NCI-H2029 treated with DMSO at 0.1 percent for 48 hours (cell line): ENCODE measurements around the gene LAPTM4A.

ENCODE experiments used
- DNase-seq: peaks from one replicate; lab custom pipeline; 2025; lab: John Stamatoyannopoulos, UW

LAPTM4A gene

GRCh38 chr2:20076757-20077156 is 25.3 kb upstream of the LAPTM4A start:
- DNase-seq, result no peak

DNA sequence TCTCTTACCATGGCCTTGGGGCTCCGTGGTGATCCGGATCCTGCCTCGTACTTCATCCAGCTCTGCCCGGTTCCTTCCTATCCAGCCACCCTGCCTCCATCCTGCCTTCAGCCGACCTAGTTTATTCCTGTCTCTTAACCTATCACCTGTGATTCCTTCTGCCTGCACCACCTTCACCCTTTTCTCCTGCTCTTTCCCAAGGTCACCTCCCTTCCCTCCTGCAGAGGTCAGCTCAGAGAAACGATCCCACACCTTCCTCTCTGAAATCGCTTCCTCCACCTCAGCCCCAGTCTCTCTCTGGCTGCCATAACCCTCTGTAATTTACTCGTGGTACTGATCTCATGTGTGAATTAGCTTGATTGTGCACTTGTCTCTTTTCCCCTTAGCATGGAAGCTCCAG is 23.5 kb upstream of the LAPTM4A start:
- no peak for DNase-seq

DNA sequence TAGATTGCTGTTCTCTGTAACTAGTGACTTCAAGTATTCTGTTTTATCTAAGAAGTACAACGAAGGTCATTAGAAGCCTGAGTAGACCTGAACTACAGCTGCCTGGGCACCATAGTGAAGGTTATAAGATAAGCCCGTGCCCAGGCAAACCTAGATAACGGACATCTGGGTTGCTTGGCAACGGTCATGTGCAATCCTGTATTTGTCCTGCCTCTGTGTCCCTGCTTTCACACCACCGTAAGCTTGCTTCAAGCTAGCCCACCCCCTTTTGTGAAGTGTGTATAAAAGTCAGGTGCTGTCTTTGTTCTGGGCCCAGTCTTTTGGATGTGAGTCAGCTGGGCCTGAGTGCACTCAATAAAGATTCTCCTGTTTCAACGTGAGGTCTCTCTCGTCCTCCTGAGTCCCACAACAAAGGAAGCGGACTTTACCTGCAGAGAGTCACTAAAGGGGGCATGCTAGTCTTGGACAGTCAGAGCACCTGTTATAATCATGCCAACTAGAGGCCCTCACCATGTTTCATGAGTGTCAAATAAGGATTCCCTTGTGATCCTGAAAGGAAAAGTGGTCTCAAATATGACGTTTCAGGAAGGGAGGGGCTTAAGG is 22.7 kb upstream of the LAPTM4A start:
- peak; percentile 63 for DNase-seq

DNA sequence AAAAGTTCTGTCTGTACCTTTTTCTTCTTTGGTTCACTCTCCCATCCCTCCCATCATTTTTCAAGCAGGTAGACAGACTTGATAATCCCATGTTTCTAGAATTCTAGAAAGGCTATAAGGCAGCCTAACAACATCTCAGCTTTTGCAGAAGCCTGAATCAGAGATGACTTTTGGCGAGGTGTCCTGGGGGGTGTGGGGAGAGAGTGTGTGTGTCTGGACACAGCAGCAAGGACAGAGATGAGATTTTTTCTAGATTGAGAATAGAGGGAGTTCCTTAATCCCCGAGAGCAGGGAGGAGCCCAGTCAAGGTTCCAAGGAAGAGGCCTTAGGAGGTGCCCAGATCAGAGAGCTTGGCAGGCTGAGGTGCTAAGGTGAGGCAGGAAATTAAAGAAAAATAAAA is 22.0 kb upstream of the LAPTM4A start:
- no peak for DNase-seq

- DNase-seq, result no peak
Observed at GRCh38 chr2:20072436-20073158, 21.2 kb upstream of the LAPTM4A start.

DNA sequence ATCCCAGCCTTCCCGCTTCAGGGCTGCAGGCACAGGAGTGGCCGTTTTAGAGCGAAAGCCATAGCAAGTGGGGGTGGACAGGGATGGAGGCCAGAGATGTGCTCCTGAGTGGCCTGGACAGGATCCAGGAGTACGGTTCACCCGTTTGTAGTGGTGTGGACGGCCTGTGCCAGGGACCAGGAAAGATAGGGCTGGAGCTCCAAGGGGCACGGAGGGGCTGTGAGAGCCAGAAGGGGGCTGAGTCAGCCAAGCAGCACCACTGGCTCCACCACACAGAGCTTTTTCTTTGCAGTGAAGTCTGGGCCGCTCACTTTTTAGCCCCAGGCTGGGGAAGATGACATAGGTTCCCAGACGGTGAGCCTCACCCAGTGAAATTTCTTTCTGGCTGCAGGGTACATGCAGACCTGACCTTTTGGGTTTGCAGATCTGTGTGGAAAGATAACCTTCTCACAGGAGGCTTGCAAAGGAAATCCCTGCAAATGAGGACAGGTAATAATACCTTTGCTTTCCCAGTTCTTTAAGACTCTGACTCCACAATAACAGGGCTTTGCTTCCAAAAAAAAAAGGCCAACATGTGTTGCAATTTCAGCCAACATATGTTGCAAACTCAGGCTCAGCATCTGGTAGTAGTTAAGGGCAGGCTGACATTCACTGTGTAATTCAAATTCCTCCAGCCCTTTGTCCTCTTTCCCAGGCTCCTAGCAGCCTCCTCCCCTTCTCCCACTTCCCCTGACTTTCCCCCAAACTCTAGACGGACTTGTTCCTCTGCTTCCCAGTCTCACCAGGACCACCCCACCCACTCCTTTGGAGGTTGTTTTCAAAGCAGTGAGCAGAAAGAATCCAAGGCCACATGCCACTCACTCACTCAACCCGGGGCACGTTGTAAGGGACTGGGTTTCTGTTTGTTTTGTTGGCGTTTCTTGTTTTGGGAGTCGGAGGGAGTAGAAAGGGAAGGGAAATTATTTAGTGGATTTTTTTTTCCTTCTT is 20.3 kb upstream of the LAPTM4A start:
- DNase-seq, result no peak

DNA sequence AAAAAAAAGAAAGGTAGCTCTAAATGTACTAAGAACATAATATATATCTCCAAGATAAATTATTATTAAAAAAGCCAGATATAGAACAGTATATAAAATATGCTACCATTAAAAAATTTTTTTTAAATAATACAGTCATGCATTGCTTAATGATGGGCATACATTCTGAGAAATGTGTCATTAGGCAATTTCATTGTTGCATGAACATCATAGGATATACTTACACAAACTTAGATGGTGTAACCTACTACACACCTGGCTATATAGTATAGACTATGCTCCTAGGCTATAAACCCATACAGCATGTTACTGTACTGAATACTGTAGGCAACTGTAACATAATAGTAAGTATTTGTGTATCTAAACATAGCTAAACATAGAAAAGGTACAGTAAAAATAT is 18.3 kb upstream of the LAPTM4A start:
- no peak for DNase-seq

DNA sequence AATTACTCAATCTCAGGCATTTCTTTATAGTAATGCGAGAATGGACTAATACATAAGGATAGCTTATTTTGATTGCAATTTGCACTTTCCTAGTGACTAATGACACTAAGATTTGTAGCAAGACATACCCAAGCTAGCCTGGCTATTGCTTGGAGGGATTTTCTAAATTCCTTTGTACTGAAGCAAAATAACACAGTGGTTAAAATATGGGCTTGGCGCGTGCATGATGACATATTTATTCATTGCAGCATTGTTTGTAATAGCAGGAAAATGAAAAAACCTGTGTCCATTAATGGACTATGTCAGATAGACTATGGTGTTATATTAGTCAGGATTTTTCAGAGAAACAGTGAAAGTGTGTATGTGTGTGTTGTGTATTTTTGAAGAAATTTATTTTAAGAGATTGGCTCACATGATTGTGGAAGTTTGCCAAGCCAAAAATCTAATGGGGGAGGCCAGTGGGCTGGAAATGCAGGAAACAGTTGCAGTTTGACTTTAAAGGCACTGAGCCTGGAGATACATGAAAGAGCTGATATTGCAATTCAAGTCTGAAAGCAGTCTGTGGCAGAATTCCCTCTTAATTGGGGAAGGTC is 16.7 kb upstream of the LAPTM4A start:
- DNase-seq, result no peak

DNA sequence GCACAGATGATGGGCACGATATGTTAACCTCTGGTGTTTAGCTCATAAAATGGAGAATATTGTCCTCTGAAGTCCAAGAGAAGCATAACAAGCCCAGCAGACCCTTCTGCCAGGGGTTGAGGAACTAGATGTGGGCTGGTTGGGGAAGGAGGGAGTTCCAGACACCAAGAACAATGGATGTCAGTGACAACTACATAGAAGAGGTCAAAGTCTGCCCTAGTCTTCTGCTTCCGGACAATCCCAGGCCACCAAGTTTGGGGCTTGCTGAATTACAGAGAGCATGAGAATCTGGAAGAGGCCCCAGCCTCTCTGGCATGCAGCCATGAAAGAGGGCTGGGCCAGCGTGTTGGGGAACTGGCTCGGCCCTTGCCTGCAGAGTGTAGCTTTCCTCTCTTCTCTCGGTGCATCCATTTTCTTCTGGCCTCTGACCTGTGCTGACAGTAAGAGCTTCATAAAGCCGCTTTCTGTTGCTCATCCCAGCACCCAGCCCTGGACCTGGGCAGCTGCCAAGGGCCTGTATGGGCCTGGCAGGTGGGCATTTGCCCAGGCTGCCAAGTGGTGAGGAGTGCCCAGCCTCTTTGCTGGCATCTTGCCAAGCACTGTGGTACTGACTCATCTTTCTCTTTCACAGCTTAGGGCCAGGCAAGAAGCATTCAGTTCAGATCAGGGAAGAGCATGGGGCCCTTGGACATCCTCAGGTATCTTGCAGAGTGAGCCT is 14.6 kb upstream of the LAPTM4A start:
- peak; percentile 87 for DNase-seq

DNA sequence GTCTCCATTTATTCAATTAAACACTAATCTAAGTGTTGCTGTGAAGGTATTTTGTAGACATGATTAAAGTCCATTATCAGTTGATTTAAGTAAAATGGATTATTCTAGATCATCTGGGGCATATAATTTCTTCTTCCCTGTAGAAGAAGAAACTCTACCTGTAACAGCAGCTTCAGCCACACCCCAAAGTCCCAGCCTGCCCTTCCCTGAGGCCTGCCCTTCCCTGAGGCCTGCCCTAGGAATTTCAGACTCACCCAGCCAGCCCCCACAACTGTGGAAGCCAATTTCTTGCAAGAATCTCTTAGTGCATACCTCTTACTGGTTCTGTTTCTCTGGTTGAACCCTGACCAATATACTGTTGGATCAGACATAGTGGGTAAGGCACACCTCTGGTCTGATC is 13.4 kb upstream of the LAPTM4A start:
- no peak for DNase-seq

GRCh38 chr2:20064421-20064820 is 13.0 kb upstream of the LAPTM4A start:
- DNase-seq, result no peak

GRCh38 chr2:20062615-20063545 is 11.5 kb upstream of the LAPTM4A start:
- no peak for DNase-seq

DNA sequence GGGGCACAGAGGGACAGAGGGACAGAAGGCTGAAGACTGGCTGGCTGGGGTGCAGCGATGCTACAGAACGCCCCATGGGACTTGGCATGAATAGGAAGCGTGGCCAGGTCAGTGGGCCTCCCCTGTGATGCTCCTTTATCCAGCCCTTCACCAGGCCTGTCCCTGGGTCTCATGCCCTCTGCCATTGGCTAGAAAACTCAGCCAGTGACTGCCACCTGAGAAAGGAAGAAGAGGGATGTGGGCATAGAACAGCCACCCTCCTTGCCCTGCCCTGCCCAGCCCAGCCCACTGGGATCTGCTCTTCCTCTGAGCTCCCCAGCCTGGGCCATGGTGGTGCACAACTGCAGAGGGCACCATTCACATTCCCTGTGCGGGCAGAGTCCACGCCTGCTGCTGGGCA is 10.5 kb upstream of the LAPTM4A start:
- no peak for DNase-seq

GRCh38 chr2:20061476-20061875 is 10.0 kb upstream of the LAPTM4A start:
- DNase-seq, result no peak

DNA sequence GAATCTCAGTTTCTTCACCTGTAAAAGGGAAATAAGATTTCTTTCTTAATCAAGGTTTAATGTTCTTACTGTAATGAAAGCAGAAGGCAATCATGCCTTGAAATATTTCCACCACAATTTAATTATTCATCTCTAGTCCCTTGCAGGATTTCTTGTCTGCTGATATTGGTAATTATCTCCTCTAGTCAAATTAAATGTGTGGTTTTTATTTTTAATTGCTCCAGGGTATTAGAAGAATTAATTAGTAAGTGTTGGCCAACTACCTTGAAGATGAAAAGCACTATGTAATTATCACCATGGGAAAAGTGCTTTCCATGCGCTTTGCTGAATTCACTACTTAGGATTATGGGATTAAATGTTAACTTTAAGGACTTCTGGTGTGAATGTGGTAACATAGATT is 8.7 kb upstream of the LAPTM4A start:
- no peak for DNase-seq

DNA sequence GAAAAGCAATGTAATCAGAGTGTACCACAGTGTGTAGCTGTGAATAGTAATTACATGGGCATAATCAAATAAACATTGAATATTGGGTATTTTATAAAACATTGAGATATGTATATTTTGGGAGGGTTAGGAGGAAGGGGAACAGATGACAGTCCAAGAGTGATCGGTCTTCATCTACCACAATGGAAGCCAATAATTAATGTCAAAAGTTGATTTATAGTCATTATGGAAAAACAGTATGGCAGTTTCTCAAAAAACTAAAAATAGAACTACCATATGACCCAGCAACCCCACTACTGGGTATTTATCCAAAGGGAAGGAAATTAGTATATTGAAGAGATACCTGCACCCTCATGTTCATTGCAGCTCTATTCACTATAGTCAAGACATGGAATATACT is 5.8 kb upstream of the LAPTM4A start:
- no peak for DNase-seq

- DNase-seq, result no peak
Observed at GRCh38 chr2:20054931-20055330, 3.5 kb upstream of the LAPTM4A start.

- DNase-seq, result no peak
Observed at GRCh38 chr2:20054119-20054518, 2.7 kb upstream of the LAPTM4A start.

DNA sequence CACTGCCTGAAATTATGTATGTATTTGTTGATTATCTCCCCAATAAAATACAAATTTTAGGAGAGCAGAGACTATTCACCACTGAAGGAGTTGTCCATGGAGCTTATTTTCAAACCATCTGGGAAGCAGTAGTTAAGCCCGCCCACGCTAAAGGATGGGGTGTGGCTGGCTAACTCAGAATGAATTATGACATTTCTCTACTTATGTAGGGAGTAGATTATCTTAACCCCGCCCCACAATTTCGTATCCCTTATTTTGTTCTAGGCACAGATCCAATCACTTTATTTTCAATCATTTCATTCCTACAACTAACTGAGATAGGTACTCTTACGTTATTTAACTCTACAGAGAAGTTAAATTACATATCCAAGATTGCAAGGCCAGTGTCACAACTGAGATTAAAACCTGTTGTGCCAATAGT is 1.4 kb upstream of the LAPTM4A start:
- peak; percentile 14 for DNase-seq

- peak; percentile 33 for DNase-seq
Observed at GRCh38 chr2:20052229-20052851, 912 bp upstream of the LAPTM4A start.
